Lower leg skin (tissue), 3 donors: ENCODE results near the gene CDC26.

Experiments used
- CTCF ChIP-seq, 3 donors: fragments of 450-650 bp; IDR thresholded peaks; one replicate each; pipeline ENCODE4 v1.5.1; 2016; ENCODE audit warnings: antibody characterized with exemption in 3 of 3, mild to moderate bottlenecking in 3 of 3, moderate library complexity in 2 of 3
- POLR2A ChIP-seq, 2 donors: fragments of 450-650 bp; IDR thresholded peaks; one replicate each; pipeline ENCODE4 v1.6.1; 2016 to 2017; ENCODE audit warnings: antibody characterized with exemption in 2 of 2, mild to moderate bottlenecking in 1 of 2, moderate library complexity in 1 of 2

GRCh38 chr9:113319054-113319453, 43.7 kb upstream of the CDC26 start:
- TF ChIP-seq CTCF (IDR thresholded peaks at IDR 0.05) (no peak), POLR2A (IDR thresholded peaks at IDR 0.05) (no peak)
